ENCODE results near the gene DTNA. TPM values are rescaled to one million over a fixed set of nuclear protein-coding genes. Genes with fewer than 3 reads are reported as not detected.

The DTNA gene
- total RNA-seq, 1 donor from 2014 or later: 21.8 TPM

DNA sequence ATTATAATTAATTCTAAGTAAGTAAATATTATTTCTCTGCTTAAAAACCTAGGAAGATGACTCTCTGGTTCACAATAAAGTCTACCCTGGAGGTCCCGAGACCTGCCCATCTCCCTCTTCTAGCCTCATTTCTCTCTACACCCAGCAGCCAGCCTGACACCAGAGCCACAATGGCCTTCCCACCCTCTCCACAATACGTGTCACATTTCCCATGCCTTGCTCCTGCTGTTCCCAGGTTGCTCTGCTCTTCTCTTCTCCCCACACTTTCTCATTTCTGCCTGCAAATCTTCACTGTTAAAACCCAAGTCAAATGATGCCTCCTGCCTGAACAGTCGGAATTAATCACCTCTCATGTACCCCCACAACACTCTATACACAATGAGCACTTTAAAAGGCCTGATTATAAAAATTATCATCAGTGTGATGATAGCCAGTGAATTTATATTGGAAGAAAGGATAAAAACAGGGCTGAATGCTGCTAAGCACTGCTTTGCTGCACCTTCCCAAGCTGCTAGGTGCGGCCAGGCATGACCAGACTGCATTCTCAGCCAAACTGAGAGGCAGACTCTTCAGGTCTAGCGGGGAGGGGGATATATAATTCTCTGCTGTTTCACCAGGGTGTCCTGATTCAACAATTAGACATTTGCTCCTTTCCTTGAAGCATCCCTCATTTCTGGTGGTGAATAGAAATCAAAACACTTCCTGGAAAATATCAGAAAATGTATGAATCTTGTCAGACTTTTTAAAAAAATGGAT is 160.6 kb downstream of the DTNA start:
- TF ChIP-seq, protein P1, sequence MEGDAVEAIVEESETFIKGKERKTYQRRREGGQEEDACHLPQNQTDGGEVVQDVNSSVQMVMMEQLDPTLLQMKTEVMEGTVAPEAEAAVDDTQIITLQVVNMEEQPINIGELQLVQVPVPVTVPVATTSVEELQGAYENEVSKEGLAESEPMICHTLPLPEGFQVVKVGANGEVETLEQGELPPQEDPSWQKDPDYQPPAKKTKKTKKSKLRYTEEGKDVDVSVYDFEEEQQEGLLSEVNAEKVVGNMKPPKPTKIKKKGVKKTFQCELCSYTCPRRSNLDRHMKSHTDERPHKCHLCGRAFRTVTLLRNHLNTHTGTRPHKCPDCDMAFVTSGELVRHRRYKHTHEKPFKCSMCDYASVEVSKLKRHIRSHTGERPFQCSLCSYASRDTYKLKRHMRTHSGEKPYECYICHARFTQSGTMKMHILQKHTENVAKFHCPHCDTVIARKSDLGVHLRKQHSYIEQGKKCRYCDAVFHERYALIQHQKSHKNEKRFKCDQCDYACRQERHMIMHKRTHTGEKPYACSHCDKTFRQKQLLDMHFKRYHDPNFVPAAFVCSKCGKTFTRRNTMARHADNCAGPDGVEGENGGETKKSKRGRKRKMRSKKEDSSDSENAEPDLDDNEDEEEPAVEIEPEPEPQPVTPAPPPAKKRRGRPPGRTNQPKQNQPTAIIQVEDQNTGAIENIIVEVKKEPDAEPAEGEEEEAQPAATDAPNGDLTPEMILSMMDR (IDR thresholded peaks at IDR 0.05): no peak
- H3K36me3 ChIP-seq: no peaks in the 10 kb centered on the region
- no peaks in the 10 kb centered on the region for H3K4me1 ChIP-seq
- no peak overlapping the region for H3K4me3 ChIP-seq
- no peak overlapping the region for H3K27ac ChIP-seq
- ATAC-seq (no peak), DNase-seq (no peak)
- no peaks in the 10 kb centered on the region for H3K27me3 ChIP-seq
- H3K9me3 ChIP-seq: no peaks in the 10 kb centered on the region
- intact Hi-C loops (cut with DNase I): no loop called here

DNA sequence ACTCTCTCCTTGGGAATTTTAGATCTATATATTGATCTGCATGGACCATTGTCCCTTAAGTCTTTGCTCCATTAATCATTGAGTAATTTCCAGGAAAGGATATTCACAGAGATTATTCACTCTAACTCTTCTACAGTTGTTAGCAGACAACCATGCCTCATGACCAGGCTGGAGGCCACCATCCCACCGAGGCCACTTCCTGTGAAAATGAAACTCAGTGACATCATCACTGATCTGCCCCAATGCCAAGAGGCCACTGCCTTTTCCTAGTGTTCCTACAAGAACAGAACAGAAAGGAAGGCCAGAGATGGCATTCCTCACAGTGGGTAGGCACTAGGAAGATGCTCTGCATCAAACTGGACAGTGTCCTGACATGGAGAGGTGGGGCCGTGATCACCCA is 161.3 kb downstream of the DTNA start:
- intact Hi-C loops (cut with DNase I): no loop called here
- DNase-seq (no peak), ATAC-seq (no peak)
- Histone ChIP-seq H3K36me3 (no peaks in the 10 kb centered on the region), H3K4me3 (no peak overlapping the region), H3K4me1 (no peaks in the 10 kb centered on the region), H3K9me3 (no peaks in the 10 kb centered on the region), H3K27me3 (no peaks in the 10 kb centered on the region), H3K27ac (no peak overlapping the region)
- TF ChIP-seq, protein P1 (IDR thresholded peaks at IDR 0.05): no peak

DNA sequence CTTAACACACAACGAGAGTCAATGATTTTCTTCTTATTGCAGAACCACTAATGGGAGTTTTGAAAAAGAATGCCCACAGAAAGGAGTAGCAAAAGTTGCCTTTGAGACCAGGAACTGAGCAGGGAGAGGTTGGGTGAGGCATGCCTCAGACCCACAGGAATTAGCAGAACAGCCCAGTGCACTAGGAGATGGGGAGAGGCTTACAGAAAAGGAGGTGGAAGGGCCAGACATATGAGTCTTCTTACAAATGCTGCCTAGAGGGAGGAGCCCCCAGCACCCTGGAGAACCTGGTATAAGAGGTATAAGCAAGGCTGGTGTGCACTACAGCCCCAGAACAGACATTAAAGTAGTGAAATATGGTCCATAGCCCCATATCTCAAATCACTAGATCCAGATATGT is 162.0 kb downstream of the DTNA start:
- Histone ChIP-seq H3K36me3 (no peaks in the 10 kb centered on the region), H3K27ac (no peak overlapping the region), H3K4me3 (no peak overlapping the region), H3K27me3 (no peaks in the 10 kb centered on the region), H3K9me3 (no peaks in the 10 kb centered on the region), H3K4me1 (no peaks in the 10 kb centered on the region)
- no peak for DNase-seq
- TF ChIP-seq, protein P1 (IDR thresholded peaks at IDR 0.05): no peak
- no peak for ATAC-seq
- intact Hi-C loops (cut with DNase I): no loop called here

DNA sequence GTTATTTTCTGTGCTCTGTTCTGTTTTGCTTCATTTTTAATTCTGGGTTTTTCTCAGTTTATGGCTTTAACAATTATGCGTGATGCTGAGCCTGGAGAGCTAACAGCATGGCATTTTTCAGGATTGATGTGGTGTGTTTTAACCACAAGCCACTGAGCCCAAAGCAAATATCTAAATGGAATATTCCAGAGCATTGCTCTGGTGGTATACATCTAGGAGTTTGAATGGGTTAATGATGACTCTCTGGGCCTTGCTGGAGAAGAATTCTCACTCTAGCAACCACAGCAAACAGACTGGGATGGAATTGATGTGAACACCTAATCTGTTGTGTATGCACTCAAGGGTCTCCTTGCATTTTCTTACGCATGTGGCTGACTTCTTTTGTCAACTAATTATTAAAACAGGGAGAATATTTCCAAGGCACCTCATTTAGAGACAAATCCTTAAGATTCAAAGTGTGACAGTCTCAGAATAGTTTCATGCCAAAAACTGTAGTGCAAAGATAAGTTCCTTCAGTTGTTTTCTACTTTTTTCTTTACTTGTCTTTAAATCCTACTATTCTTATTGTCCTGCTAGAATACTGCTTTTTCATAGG is 164.0 kb downstream of the DTNA start:
- Histone ChIP-seq H3K27me3 (no peaks in the 10 kb centered on the region), H3K27ac (no peak overlapping the region), H3K4me1 (no peaks in the 10 kb centered on the region), H3K9me3 (no peaks in the 10 kb centered on the region), H3K4me3 (no peak overlapping the region), H3K36me3 (peaks cover 5% of the 10 kb centered on the region)
- intact Hi-C loops (cut with DNase I): no loop called here
- no peak for DNase-seq
- ATAC-seq: no peak
- TF ChIP-seq, protein P1 (IDR thresholded peaks at IDR 0.05): no peak

DNA sequence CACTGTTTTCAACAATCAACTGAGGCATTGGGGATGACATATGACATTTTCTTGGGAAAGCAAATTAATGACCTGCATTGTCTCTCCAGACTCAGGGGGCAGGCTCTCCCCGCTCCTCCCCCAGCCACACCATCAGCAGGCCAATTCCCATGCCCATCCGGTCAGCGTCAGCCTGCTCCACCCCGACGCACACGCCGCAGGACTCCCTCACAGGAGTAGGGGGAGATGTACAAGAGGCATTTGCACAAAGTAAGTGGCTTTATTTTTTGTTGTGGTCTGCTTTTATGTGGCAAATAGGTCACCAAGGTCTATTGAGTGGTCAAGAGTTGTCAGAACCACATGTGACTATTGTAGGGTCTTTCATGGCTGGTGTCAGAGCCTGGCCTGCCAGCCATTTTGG is 165.1 kb downstream of the DTNA start:
- DNase-seq: no peak
- Histone ChIP-seq H3K27me3 (no peaks in the 10 kb centered on the region), H3K27ac (no peak overlapping the region), H3K9me3 (no peaks in the 10 kb centered on the region), H3K4me1 (no peaks in the 10 kb centered on the region), H3K36me3 (peaks cover 5% of the 10 kb centered on the region), H3K4me3 (no peak overlapping the region)
- intact Hi-C loops (cut with DNase I): no loop called here
- no peak for ATAC-seq
- TF ChIP-seq, protein P1 (IDR thresholded peaks at IDR 0.05): no peak

Data from upper lobe of right lung (tissue), 1 donor.